Uterus (tissue), 2 donors: ENCODE results near the gene RRP8.

Experiments used
- POLR2A ChIP-seq, 2 donors: fragments of 450-650 bp; IDR thresholded peaks; one replicate each; pipeline ENCODE4 v1.6.1; 2016; ENCODE audit warnings: antibody characterized with exemption in 2 of 2, mild to moderate bottlenecking in 1 of 2, moderate library complexity in 1 of 2
- TF ChIP-seq, protein P1 (sequence below), 4 experiments: fragments of 200-600 bp in 2 of 4; fragments of 450-650 bp in 2 of 4; sonication (generic) in 2 of 4; IDR thresholded peaks; one replicate each; pipeline ENCODE4 v1.5.1; 2016 to 2019; ENCODE audit warnings: antibody characterized with exemption in 4 of 4, mild to moderate bottlenecking in 2 of 4, moderate library complexity in 1 of 4

DNA sequence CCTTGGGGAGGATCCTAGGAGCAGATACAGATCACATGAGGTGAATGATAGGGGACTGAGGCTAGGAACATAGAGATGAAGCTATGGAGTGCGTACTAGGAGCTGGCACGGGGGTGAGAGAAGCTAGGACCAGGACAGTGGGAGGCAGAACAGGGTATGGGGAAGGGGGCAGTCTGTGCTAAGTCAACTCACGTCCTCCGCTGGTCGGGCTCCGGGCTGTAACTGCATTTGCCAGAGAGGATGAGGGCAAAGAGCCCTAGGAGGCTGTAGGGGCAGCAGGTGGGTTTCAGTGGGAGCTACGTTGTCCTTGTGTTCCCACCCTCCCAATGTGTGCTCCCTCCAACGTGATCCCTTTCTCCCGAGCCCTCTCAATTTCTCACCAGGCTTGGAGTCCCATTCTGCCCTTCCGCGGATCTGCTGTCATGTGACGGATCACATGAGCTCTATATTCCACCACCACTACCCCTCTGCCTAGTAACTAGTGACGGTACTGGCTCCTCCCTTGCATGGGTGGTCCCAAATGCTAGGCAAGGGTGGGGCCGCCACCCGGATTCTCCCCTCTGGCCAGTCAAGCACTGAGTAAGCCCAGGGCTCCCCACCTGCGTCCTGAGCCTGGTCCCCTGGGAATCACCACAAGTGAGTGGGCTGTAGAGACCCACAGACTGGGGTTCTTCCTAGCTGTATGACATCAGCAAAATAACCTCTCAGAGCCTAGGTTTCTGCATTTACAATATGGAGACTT lies 15.8 kb upstream of the RRP8 start, which contains the start of gene TPP1:
- TF ChIP-seq, protein P1, sequence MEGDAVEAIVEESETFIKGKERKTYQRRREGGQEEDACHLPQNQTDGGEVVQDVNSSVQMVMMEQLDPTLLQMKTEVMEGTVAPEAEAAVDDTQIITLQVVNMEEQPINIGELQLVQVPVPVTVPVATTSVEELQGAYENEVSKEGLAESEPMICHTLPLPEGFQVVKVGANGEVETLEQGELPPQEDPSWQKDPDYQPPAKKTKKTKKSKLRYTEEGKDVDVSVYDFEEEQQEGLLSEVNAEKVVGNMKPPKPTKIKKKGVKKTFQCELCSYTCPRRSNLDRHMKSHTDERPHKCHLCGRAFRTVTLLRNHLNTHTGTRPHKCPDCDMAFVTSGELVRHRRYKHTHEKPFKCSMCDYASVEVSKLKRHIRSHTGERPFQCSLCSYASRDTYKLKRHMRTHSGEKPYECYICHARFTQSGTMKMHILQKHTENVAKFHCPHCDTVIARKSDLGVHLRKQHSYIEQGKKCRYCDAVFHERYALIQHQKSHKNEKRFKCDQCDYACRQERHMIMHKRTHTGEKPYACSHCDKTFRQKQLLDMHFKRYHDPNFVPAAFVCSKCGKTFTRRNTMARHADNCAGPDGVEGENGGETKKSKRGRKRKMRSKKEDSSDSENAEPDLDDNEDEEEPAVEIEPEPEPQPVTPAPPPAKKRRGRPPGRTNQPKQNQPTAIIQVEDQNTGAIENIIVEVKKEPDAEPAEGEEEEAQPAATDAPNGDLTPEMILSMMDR (IDR thresholded peaks at IDR 0.05) = peak in 1 of 4 experiments; percentile 8
- TF ChIP-seq POLR2A (IDR thresholded peaks at IDR 0.05) = peak; percentile 80 to 95
